ENCODE results near the gene ZNF831.

DNA sequence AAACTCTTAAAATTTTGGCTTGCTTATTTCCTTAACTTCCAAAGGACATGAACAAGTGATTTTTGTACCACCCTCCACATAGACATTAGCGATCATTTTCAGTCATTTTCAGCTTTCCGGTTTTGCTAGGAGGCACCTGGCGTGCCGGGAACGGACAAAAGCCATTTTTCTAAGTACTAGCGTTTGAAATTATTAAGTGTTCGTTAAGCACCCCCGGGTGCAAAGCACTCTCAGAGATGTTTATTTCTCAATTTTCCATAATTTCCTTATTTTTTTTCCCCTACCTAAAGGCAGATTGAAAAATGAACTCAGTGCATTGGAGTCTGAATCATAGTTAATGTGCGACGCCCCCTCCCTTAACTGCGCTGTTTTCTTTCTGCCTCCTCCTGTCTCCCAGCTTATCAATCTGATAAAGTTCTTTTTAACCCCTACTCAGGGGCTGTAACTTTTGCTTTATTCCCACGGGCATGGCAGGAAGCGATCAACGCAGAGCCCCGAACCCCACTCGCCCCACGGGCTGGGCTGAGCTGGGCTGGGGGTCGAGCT lies 58.2 kb downstream of the ZNF831 start:
- TF ChIP-seq, protein P1, sequence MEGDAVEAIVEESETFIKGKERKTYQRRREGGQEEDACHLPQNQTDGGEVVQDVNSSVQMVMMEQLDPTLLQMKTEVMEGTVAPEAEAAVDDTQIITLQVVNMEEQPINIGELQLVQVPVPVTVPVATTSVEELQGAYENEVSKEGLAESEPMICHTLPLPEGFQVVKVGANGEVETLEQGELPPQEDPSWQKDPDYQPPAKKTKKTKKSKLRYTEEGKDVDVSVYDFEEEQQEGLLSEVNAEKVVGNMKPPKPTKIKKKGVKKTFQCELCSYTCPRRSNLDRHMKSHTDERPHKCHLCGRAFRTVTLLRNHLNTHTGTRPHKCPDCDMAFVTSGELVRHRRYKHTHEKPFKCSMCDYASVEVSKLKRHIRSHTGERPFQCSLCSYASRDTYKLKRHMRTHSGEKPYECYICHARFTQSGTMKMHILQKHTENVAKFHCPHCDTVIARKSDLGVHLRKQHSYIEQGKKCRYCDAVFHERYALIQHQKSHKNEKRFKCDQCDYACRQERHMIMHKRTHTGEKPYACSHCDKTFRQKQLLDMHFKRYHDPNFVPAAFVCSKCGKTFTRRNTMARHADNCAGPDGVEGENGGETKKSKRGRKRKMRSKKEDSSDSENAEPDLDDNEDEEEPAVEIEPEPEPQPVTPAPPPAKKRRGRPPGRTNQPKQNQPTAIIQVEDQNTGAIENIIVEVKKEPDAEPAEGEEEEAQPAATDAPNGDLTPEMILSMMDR (conservative IDR thresholded peaks at IDR 0.05 in 1 of 2, IDR thresholded peaks at IDR 0.05 in 1 of 2; ENCODE audit: extremely low read depth in 1 of 2, insufficient read depth in 1 of 2, low read depth in 1 of 2, low read length in 2 of 2) = no peak
- TF ChIP-seq EZH2 (IDR thresholded peaks at IDR 0.05; ENCODE audit: borderline replicate concordance, low read length) = no peak

Data from mammary epithelial cell (primary cell).